Aorta (tissue), 5 donors: ENCODE results near the gene NEIL1. TPM values are rescaled to one million over a fixed set of nuclear protein-coding genes. Genes with fewer than 3 reads are reported as not detected.
"Not testable (repeated sequence)": the region's sequence is repeated elsewhere in the genome, so short reads cannot be mapped to it uniquely, and the experiment has no call there.

Source experiments
- ATAC-seq: fragments of 200-7000 bp; cut with Tn5 transposase; one replicate; pipeline ENCODE4 v1.9.1; 2022; ENCODE audit warnings: moderate library complexity; ENCODE audit not compliant: low FRiP score
- DNase-seq, 2 donors: peaks; one replicate each; pipeline ENCODE4 v3.0.0-alpha.2; 2020
- H3K27ac ChIP-seq, 2 donors: one replicate each; pipeline ENCODE4 v1.5.1; 2013; ENCODE audit warnings: low read length in 2 of 2, mild to moderate bottlenecking in 2 of 2, moderate library complexity in 2 of 2, control low read depth in 1 of 2, inconsistent platforms in 1 of 2, low read depth in 1 of 2
- H3K27me3 ChIP-seq, 2 donors: one replicate each; pipeline ENCODE4 v1.6.1; 2013; ENCODE audit warnings: control low read depth in 1 of 2, low read length in 1 of 2, mild to moderate bottlenecking in 1 of 2, moderate library complexity in 1 of 2; ENCODE audit not compliant: insufficient read depth in 2 of 2, control insufficient read depth in 1 of 2
- H3K36me3 ChIP-seq, 2 donors: one replicate each; pipeline ENCODE4 v1.6.1; 2013; ENCODE audit warnings: control low read depth in 1 of 2, low read length in 1 of 2, mild to moderate bottlenecking in 1 of 2; ENCODE audit not compliant: insufficient read depth in 2 of 2, control insufficient read depth in 1 of 2
- H3K4me1 ChIP-seq, 2 donors: one replicate each; pipeline ENCODE4 v1.6.1; 2013; ENCODE audit warnings: low read length in 2 of 2, control low read depth in 1 of 2, mild to moderate bottlenecking in 1 of 2, moderate library complexity in 1 of 2; ENCODE audit not compliant: insufficient read depth in 2 of 2, control insufficient read depth in 1 of 2
- H3K4me3 ChIP-seq, 2 donors: one replicate each; pipeline ENCODE4 v1.5.1; 2013; ENCODE audit warnings: low read length in 2 of 2, control low read depth in 1 of 2, mild to moderate bottlenecking in 1 of 2
- H3K9me3 ChIP-seq: one replicate; pipeline ENCODE4 v1.6.1; 2013; ENCODE audit warnings: mild to moderate bottlenecking, low read length; ENCODE audit not compliant: control insufficient read depth
- WGBS, 2 donors: extraction: QIAGEN DNeasy Blood & Tissue Kit; methylation state at CpG; one replicate each; pipeline ENCODE4 v1.1.7; 2013; 5-methylcytosine and 5-hydroxymethylcytosine counted together
- intact Hi-C, 2 donors: fragments of 100-400 bp; cut with DNase I; formaldehyde crosslinking; loops; one replicate each; pipeline versions ENCODE4 v1.14.2 to v1.15.0; 2022
- microRNA-seq, 2 donors: library from miRNA; unstranded; fragments of <30 nt; microRNA quantifications; one replicate each; pipeline ENCODE4 v1.2.0, GENCODE V29; 2020
- polyA plus RNA-seq, 2 donors: library from polyadenylated mRNA; stranded (reverse); fragments of 200-250 nt; gene quantifications; one replicate each; pipeline ENCODE4 v1.2.3, GENCODE V29; 2013
- total RNA-seq, 2 donors: library from RNA; stranded (reverse); fragmentation: NEBNext Ultra II Directional; extraction: Animal tissue kit (Norgen Biotek cat#: 25700); gene quantifications; one replicate each; pipeline ENCODE4 v1.2.1, GENCODE V29; 2021
- donor health status: healthy with polysubstance abuse.
- donor health status: Bipolar disorder and iron deficiency.
- donor health status: DM: no; HTN: no; CAD: no.
- donor health status: DM: no; HTN: no; CAD: no.
- donor health status: DM: yes; HTN: yes; CAD: no.

Gene NEIL1
- total and polyA plus RNA-seq, 4 donors = 7.9 to 80.4 (median 30.5) TPM

DNA sequence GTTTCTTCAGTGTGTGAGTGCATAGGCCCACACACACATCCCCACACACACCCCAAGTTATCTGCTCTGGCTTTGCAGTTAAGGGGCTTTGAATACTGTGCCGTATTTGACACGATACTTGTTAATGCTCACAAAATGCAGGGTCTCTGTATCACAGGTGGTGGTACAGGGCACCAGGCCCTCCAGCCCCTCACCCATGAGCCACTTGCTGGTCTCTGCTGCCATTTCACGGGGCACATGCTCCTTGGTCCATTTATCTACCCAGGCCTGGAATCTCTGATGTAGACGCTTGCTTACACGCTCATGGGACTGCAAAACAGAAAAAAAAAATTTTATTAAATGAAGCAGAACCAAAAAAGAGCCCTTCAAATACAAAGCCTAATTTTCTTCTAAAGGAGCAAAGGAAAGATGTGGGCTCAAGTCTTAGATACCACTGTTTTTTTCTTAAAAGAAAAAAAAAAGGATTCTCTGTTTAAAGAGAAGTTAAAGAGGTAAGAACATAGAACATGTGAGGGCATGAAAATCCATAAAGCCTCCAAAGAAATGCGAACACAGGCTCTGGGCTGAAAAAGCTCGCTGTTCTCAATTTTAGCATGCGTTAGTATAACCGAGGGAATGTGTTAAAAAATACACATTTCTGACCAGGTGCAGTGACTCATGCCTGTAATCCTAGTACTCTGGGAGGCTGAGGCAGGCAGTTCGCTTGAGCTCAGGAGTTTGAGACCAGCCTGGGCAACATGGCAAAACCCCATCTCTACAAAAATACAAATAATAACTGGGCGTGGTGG lies 25.3 kb downstream of the NEIL1 start:
- 86 to 91% methylated on average over 11 of the region's 11 CpGs for WGBS, 2 donors
- H3K4me1 ChIP-seq = no peaks in the 10 kb centered on the region
- DNase-seq = no peak
- H3K27ac ChIP-seq = no peak overlapping the region
- no peak overlapping the region for H3K4me3 ChIP-seq
- no peaks in the 10 kb centered on the region for H3K9me3 ChIP-seq
- H3K36me3 ChIP-seq = peaks cover 7 to 10% of the 10 kb centered on the region in 2 donors
- intact Hi-C loops = loop anchor here in 1 of 2 donors (10.0 kb wide), 1 partner anchor 53 kb away; no protein-coding TSS in a partner anchor
- ATAC-seq = no peak
- no peaks in the 10 kb centered on the region for H3K27me3 ChIP-seq

DNA sequence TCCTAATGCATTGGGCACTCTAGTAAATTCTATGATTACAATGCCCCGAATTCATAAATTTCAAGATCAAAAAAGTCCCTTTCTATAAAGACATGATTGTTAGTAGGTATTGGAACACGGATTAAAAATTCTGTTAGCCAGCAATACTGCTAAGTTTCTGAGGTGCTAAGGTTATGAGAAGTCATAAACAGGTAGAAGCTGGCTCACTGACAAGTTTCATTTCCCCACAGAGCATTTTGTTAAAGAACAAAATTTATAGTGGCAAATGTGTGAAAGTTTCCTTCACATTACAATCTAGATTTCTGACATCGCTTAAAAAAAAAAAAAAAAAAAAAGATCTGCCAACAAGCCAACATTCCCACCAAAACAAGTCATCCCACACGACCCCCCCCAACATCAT lies 33.9 kb downstream of the NEIL1 start:
- WGBS, 2 donors = 80 to 82% methylated on average over 4 of the region's 4 CpGs
- no peaks in the 10 kb centered on the region for H3K27me3 ChIP-seq
- no peak for ATAC-seq
- H3K27ac ChIP-seq = no peak overlapping the region
- H3K9me3 ChIP-seq = no peaks in the 10 kb centered on the region
- intact Hi-C loops = no loop called here
- no peak for DNase-seq
- no peak overlapping the region for H3K4me3 ChIP-seq
- H3K4me1 ChIP-seq = no peaks in the 10 kb centered on the region
- peaks cover 8 to 15% of the 10 kb centered on the region in 2 donors for H3K36me3 ChIP-seq

DNA sequence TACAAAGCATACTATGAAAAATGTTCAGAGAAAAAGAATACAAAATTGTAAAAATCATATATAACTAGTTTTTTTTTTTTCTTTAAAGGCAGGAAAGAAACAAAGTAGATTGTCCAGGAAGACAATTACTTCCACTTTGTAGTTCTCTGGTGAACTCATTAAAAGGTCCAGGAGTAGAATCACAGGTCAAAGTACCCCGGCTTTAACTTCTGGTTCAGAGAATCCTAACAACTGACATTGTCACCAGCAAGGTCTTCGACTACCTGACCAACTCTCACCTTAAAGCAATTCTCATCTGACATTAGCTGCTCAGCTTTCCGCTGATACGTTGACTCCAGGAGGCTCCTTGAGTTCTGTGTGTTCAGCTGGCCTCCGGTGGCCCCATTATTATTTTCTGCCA lies 37.1 kb downstream of the NEIL1 start:
- intact Hi-C loops, H3K4me3 ChIP-seq, H3K27ac ChIP-seq, H3K27me3 ChIP-seq, ATAC-seq, H3K4me1 ChIP-seq, DNase-seq, H3K9me3 ChIP-seq: not testable (repeated sequence)
- peaks cover 11 to 16% of the 10 kb centered on the region in 2 donors for H3K36me3 ChIP-seq
- WGBS, 2 donors = 92 to 93% methylated on average over 5 of the region's 5 CpGs

DNA sequence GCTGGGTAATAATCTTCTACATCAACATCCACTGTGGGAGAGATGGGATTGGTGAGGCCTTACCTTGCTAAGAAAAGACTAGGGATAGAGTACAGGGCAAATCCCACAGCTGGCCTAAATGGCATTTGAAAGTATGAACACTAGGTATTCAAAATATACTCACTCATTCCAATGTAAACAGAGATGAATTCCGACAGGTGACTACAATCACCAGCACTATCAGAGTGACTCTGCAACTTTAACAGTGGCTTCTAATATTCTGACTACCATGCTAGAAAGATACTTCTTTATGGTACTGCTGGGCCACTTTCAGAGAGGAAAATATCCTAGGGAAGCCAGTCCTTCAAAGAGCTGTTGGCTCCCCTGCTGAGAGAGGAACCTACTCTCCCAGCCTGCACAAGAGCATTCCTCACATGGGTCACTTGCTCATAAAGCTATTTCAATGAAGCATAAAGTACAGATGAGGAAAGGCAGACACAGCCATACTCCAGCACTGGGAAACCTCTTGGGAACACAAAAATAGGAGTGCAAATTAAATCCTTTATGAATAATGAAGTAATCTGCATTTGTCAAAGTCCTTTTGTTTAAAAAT lies 43.0 kb downstream of the NEIL1 start:
- peaks cover 18 to 23% of the 10 kb centered on the region in 2 donors for H3K36me3 ChIP-seq

DNA sequence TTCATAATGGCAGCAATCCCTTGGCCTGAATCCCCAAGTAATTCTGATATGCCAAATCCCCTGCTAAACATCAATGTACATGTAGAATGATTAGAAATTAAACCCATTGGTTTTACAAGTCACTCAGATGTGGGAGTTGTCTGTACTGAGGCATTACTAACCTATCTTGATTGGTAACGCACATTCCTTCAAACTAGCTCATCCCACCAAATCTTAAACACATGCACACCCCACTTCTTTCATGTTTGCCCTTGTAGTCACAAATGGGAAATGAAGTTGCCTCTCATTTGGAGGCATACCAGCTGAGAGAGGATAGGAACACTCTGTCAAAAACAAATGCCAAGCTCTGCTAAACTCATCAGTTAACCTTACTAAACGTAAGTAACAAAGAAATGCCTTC lies 50.7 kb downstream of the NEIL1 start:
- no peak overlapping the region for H3K4me3 ChIP-seq
- peaks cover 8 to 11% of the 10 kb centered on the region in 2 donors for H3K36me3 ChIP-seq
- H3K27me3 ChIP-seq = no peaks in the 10 kb centered on the region
- DNase-seq (no peak), ATAC-seq (no peak)
- intact Hi-C loops = no loop called here
- no peaks in the 10 kb centered on the region for H3K9me3 ChIP-seq
- WGBS, 2 donors = 78 to 82% methylated on average over 2 of the region's 2 CpGs
- H3K27ac ChIP-seq = no peak overlapping the region
- no peaks in the 10 kb centered on the region for H3K4me1 ChIP-seq

More for the DNA sequence above, 43.0 kb downstream of the NEIL1 start:
- H3K27ac ChIP-seq = no peak overlapping the region
- ATAC-seq (no peak), DNase-seq (no peak)
- intact Hi-C loops = no loop called here
- H3K27me3 ChIP-seq = no peaks in the 10 kb centered on the region
- 70 to 71% methylated on average over 1 of the region's 1 CpG for WGBS, 2 donors
- no peak overlapping the region for H3K4me3 ChIP-seq
- no peaks in the 10 kb centered on the region for H3K9me3 ChIP-seq
- no peaks in the 10 kb centered on the region for H3K4me1 ChIP-seq

DNA sequence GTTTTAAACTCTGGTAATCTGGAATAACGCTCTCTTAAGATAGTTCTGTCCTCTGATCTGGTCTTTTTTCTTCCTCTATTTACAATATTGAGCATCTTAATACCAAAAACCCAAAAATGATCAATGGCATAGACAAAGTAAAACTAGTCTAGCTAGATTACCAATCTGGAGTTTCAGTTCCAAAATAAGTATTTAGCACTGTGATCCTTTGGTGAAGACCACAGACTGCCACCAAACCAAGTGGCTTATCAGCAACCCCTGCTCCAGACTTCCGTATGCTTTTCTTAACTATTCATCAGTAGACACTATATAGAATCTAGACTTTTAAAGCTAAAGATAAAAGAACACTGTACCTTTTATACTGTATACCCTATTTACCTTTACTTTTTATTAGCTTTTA lies 57.1 kb downstream of the NEIL1 start:
- Histone ChIP-seq H3K4me1 (no peaks in the 10 kb centered on the region), H3K27ac (no peak overlapping the region), H3K27me3 (no peaks in the 10 kb centered on the region), H3K36me3 (peaks cover 3 to 5% of the 10 kb centered on the region in 2 donors), H3K9me3 (no peaks in the 10 kb centered on the region), H3K4me3 (no peak overlapping the region)
- ATAC-seq (no peak), DNase-seq (no peak)
- 84 to 88% methylated on average over 2 of the region's 2 CpGs for WGBS, 2 donors
- intact Hi-C loops = no loop called here

Small RNAs within 50 kb of the gene (microRNA-seq; reads per million reads assigned to microRNA genes)
- gene MIR631 = 0 reads per million in 2 donors

Other genes starting within 250 kb of the NEIL1 start
- gene C15orf39, start 145.2 kb upstream of the NEIL1 start, total RNA-seq = 10 to 100 TPM; 24.6 to 26.8 TPM
- 1 to 10 TPM; 8.1 to 8.6 TPM for gene C15orf39, start 145.2 kb upstream of the NEIL1 start, polyA plus RNA-seq
- gene GOLGA6C, start 88.7 kb upstream of the NEIL1 start, total RNA-seq = not detected
- gene GOLGA6C, start 88.7 kb upstream of the NEIL1 start, polyA plus RNA-seq = not detected
- gene GOLGA6D, start 64.2 kb upstream of the NEIL1 start, total RNA-seq = under 1 TPM in 1 of 2 donors, not detected in 1; 0.12 TPM
- gene GOLGA6D, start 64.2 kb upstream of the NEIL1 start, polyA plus RNA-seq = under 1 TPM in 1 of 2 donors, not detected in 1; 0.08 TPM
- gene COMMD4, start 11.0 kb upstream of the NEIL1 start, total RNA-seq = 10 to 100 TPM; 27.0 to 32.8 TPM
- gene COMMD4, start 11.0 kb upstream of the NEIL1 start, polyA plus RNA-seq = 100 to 1,000 TPM in 1 of 2 donors, 10 to 100 TPM in 1; 45.6 to 136 TPM
- 100 to 1,000 TPM; 198 to 257 TPM for gene MAN2C1, start 21.6 kb downstream of the NEIL1 start, total RNA-seq
- gene MAN2C1, start 21.6 kb downstream of the NEIL1 start, polyA plus RNA-seq = 100 to 1,000 TPM in 1 of 2 donors, 10 to 100 TPM in 1; 49.2 to 768 TPM
- 10 to 100 TPM; 67.1 to 67.9 TPM for gene SIN3A, start 104.7 kb downstream of the NEIL1 start, total RNA-seq
- gene SIN3A, start 104.7 kb downstream of the NEIL1 start, polyA plus RNA-seq = 10 to 100 TPM in 1 of 2 donors, 1 to 10 TPM in 1; 7.6 to 14.1 TPM
- 10 to 100 TPM; 25.0 to 37.9 TPM for gene PTPN9, start 232.3 kb downstream of the NEIL1 start, total RNA-seq
- 10 to 100 TPM in 1 of 2 donors, 1 to 10 TPM in 1; 9.8 to 17.1 TPM for gene PTPN9, start 232.3 kb downstream of the NEIL1 start, polyA plus RNA-seq